ENCODE measurements around the gene MGAT3. TPM values are rescaled to one million over a fixed set of nuclear protein-coding genes. Genes with fewer than 3 reads are reported as not detected.

Gene MGAT3
- total and polyA plus RNA-seq, 2 of the 13 experiments (the other 11 are each of a cell fraction or from before 2014, with no cell fraction given), result 0.11 to 0.15 TPM

DNA sequence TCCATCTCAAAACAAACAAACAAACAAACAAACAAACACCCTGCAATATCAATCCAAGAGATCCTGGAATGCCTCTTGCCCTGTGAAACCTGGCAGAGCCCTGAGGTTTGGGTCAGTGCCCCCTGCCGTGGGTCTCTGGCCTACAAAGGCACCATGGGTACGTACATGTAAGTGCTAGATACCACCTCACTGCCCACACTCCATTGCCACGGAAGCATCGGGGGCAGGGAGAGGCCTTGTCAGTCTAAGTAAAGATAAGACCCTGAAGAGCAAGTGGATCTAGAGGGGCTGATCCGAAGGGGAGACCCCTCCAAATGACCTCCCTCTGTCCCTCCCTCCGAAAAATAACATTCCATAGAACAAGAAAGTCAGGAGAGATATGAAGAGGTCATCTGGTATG, 43.3 kb downstream of the MGAT3 start:
- DNase-seq (ENCODE audit: low spot score), result no peak
- Histone ChIP-seq H3K79me2 (ENCODE audit: insufficient read depth, low read length) (peaks cover 25% of the 10 kb centered on the region), H3K27ac (ENCODE audit: extremely low read length, insufficient read depth, low read length) (no peak overlapping the region), H3K4me3 (replicated peaks in 1 of 3; ENCODE audit: insufficient read depth in 1 of 3, low read depth in 2 of 3, low read length in 3 of 3) (no peak overlapping the region), H3K27me3 (ENCODE audit: control insufficient read depth in 1 of 2, insufficient read depth in 2 of 2, low read length in 2 of 2) (no peaks in the 10 kb centered on the region), H4K20me1 (ENCODE audit: insufficient read depth, low read length) (peaks cover 6% of the 10 kb centered on the region; the same call in 1 of the 2 replicates), H3K4me1 (ENCODE audit: insufficient read depth, low read length) (peaks cover 76% of the 10 kb centered on the region), H2AFZ (ENCODE audit: low read length) (no peak overlapping the region), H3K36me3 (replicated peaks in 1 of 2; ENCODE audit: control insufficient read depth in 1 of 2, insufficient read depth in 2 of 2, low read length in 2 of 2) (peaks cover 0 to 14% of the 10 kb centered on the region in 2 experiments; a peak in 4 of 5 replicates), H3K9ac (ENCODE audit: insufficient read depth, low read depth, low read length) (no peak overlapping the region), H3K9me3 (ENCODE audit: low read length) (no peaks in the 10 kb centered on the region), H3K4me2 (ENCODE audit: low read depth, low read length) (no peak overlapping the region)
- FAIRE-seq, result no peak
- 89% methylated on average over 6 of the region's 6 CpGs for WGBS (ENCODE audit: low lambda C conversion rate)
- POLR2A ChIA-PET, result interaction anchor here (1.5 to 9.1 kb wide), 3 partner anchors 10 to 27 kb away, joined by 3 to 167 read pairs (median 118); partner anchors contain the start of genes ATF4 and RPS19BP1
- ATAC-seq, result no peak
- CTCF ChIA-PET (ENCODE audit: low intra/inter-chr PET ratio, low total read pairs), result no interaction called here
- in situ Hi-C loops (cut with HindIII; ENCODE audit: extremely low pct_ligation_motif_present, low pct_unique_long_range_greater_than_20kb), result no loop called here
- BruUV-seq (replicated peaks), result no TSS peak
- no peak for TF ChIP-seq U2AF1 (optimal IDR thresholded peaks at IDR 0.05; ENCODE audit: low read depth, low read length)
- TF ChIP-seq ZBTB38 (CRISPR knock-in tag; IDR thresholded peaks at IDR 0.05), result no peak
- no peak for TF ChIP-seq FOXK2 (IDR thresholded peaks at IDR 0.05)
- TF ChIP-seq, protein P1, sequence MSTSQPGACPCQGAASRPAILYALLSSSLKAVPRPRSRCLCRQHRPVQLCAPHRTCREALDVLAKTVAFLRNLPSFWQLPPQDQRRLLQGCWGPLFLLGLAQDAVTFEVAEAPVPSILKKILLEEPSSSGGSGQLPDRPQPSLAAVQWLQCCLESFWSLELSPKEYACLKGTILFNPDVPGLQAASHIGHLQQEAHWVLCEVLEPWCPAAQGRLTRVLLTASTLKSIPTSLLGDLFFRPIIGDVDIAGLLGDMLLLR (CRISPR knock-in tag; IDR thresholded peaks at IDR 0.05), result no peak
- no peak for TF ChIP-seq IKZF4 (CRISPR knock-in tag; IDR thresholded peaks at IDR 0.05; ENCODE audit: borderline replicate concordance, low read depth, not compliant biosample characterization)
- intact Hi-C loops (cut with micrococcal nuclease; ENCODE audit: unreplicated experiment), result no loop called here

- CTCF ChIA-PET (ENCODE audit: low intra/inter-chr PET ratio, low total read pairs), result no interaction called here
- H3K9ac ChIP-seq (ENCODE audit: insufficient read depth, low read depth, low read length), result peak overlapping the region; percentile 70
- H3K79me2 ChIP-seq (ENCODE audit: insufficient read depth, low read length), result peaks cover 41% of the 10 kb centered on the region
- peaks cover 3 to 29% of the 10 kb centered on the region in 2 experiments; a peak in 4 of 5 replicates for H3K36me3 ChIP-seq (replicated peaks in 1 of 2; ENCODE audit: control insufficient read depth in 1 of 2, insufficient read depth in 2 of 2, low read length in 2 of 2)
- H3K27me3 ChIP-seq (ENCODE audit: control insufficient read depth in 1 of 2, insufficient read depth in 2 of 2, low read length in 2 of 2), result no peaks in the 10 kb centered on the region
- peak overlapping the region; percentile 54 to 91 (median 80) for H3K4me3 ChIP-seq (replicated peaks in 1 of 3; ENCODE audit: insufficient read depth in 1 of 3, low read depth in 2 of 3, low read length in 3 of 3)
- FAIRE-seq (no peak), DNase-seq (ENCODE audit: low spot score) (no peak), ATAC-seq (peak; percentile 55; the same call in 1 of the 3 replicates)
- no peaks in the 10 kb centered on the region for H3K9me3 ChIP-seq (ENCODE audit: low read length)
- intact Hi-C loops (cut with micrococcal nuclease; ENCODE audit: unreplicated experiment), result loop anchor here (2.0 kb wide), 1 partner anchor 19 kb away; the partner anchor contains the start of gene ATF4
- in situ Hi-C loops (cut with HindIII; ENCODE audit: extremely low pct_ligation_motif_present, low pct_unique_long_range_greater_than_20kb), result no loop called here
- peaks cover 70% of the 10 kb centered on the region for H3K4me1 ChIP-seq (ENCODE audit: insufficient read depth, low read length)
- no peak overlapping the region for H2AFZ ChIP-seq (ENCODE audit: low read length)
- peak overlapping the region; percentile 39 for H3K27ac ChIP-seq (ENCODE audit: extremely low read length, insufficient read depth, low read length)
- H3K4me2 ChIP-seq (ENCODE audit: low read depth, low read length), result peak overlapping the region; percentile 99
- POLR2A ChIA-PET, result interaction anchor here (0.7 to 9.1 kb wide), 15 partner anchors 9 to 543 kb away, joined by 3 to 167 read pairs (median 11); partner anchors contain the start of genes ATF4, RPL3, RPS19BP1 and TAB1
- WGBS (ENCODE audit: low lambda C conversion rate), result 10% methylated on average over 12 of the region's 13 CpGs
- peaks cover 6% of the 10 kb centered on the region for H4K20me1 ChIP-seq (ENCODE audit: insufficient read depth, low read length)
- TSS peak; percentile 80 for BruUV-seq (replicated peaks)
- TF ChIP-seq HIC2 (CRISPR knock-in tag; IDR thresholded peaks at IDR 0.05; ENCODE audit: low read depth) (0 out of 2 replicates have a peak, but pooled peaks have one; percentile 17), GLI4 (CRISPR knock-in tag; IDR thresholded peaks at IDR 0.05; ENCODE audit: borderline replicate concordance) (no peak), THAP9 (CRISPR knock-in tag; IDR thresholded peaks at IDR 0.05; ENCODE audit: borderline replicate concordance) (peak; percentile 99), ZNF710 (CRISPR knock-in tag; IDR thresholded peaks at IDR 0.05; ENCODE audit: borderline replicate concordance) (no peak)
These were observed 44.9 kb downstream of the MGAT3 start for GRCh38 chr22:39501644-39502108.
